ENCODE data around the gene PTGIS. TPM values are rescaled to one million over a fixed set of nuclear protein-coding genes. Genes with fewer than 3 reads are reported as not detected.

Gene PTGIS
- total and polyA plus RNA-seq, 2 donors (not counting 1 experiment from before 2014, with no cell fraction given), result not detected

GRCh38 chr20:49507741-49508434 lies 60.0 kb downstream of the PTGIS start:
- no peaks in the 10 kb centered on the region for H3K79me2 ChIP-seq (ENCODE audit: control insufficient read depth, insufficient read depth, low read length)
- no peaks in the 10 kb centered on the region for H3K36me3 ChIP-seq (replicated peaks in 1 of 2; ENCODE audit: control extremely low read depth in 1 of 2, control insufficient read depth in 1 of 2, extremely low read depth in 1 of 2, insufficient read depth in 2 of 2, low read length in 1 of 2)
- DNase-seq (no peak), ATAC-seq (ENCODE audit: low read depth) (no peak)
- POLR2A ChIA-PET, result no interaction called here
- no peaks in the 10 kb centered on the region for H3K4me1 ChIP-seq (ENCODE audit: control insufficient read depth in 2 of 2, insufficient read depth in 2 of 2, low read length in 2 of 2)
- H3K9me3 Mint-ChIP-seq (ENCODE audit: insufficient read depth), result no peaks in the 10 kb centered on the region
- peak overlapping the region; percentile 50 for H3K27ac Mint-ChIP-seq
- no peak overlapping the region for H3K9ac ChIP-seq (ENCODE audit: low read length)
- no peak overlapping the region for H2AFZ ChIP-seq (ENCODE audit: insufficient read depth, low read depth, low read length, poor library complexity, severe bottlenecking)
- no peak overlapping the region for H3K27ac ChIP-seq (ENCODE audit: low read length in 2 of 2)
- CTCF ChIA-PET, result interaction anchor here (0.6 to 3.0 kb wide), 3 partner anchors 79 to 174 kb away, joined by 3 to 13 read pairs (median 3); no protein-coding TSS in a partner anchor
- H3K4me3 Mint-ChIP-seq, result no peak overlapping the region
- WGBS (ENCODE audit: insufficient coverage), result 82% methylated on average over 21 of the region's 21 CpGs
- no peak overlapping the region for H3K4me3 ChIP-seq (ENCODE audit: control extremely low read depth in 1 of 5, extremely low read depth in 1 of 5, insufficient read depth in 1 of 5, low read depth in 2 of 5, low read length in 4 of 5)
- peaks cover 3% of the 10 kb centered on the region for H3K4me1 Mint-ChIP-seq
- H3K4me2 ChIP-seq (replicated peaks; ENCODE audit: low read depth, low read length, poor library complexity, severe bottlenecking), result no peak overlapping the region
- peaks cover 0 to 24% (median 1%) of the 10 kb centered on the region in 4 experiments for H3K27me3 ChIP-seq (replicated peaks in 1 of 4; ENCODE audit: control extremely low read depth in 1 of 4, control insufficient read depth in 3 of 4, insufficient read depth in 4 of 4, low read length in 3 of 4)
- H4K20me1 ChIP-seq (ENCODE audit: control insufficient read depth, insufficient read depth, low read length, poor library complexity, severe bottlenecking), result no peaks in the 10 kb centered on the region
- intact Hi-C loops (cut with micrococcal nuclease), result no loop called here
- TF ChIP-seq CTCF (IDR thresholded peaks at IDR 0.05) (no peak), EZH2 (IDR thresholded peaks at IDR 0.05; ENCODE audit: borderline replicate concordance, insufficient read depth, low read depth, low read length, poor library complexity, severe bottlenecking) (no peak)
- no peaks in the 10 kb centered on the region for H3K9me3 ChIP-seq (ENCODE audit: control extremely low read depth in 1 of 3, control insufficient read depth in 2 of 3, insufficient read depth in 1 of 3, low read length in 2 of 3)
- peaks cover 54% of the 10 kb centered on the region for H3K27me3 Mint-ChIP-seq

GRCh38 chr20:49505518-49505917 lies 62.4 kb downstream of the PTGIS start:
- no peaks in the 10 kb centered on the region for H3K79me2 ChIP-seq (ENCODE audit: control insufficient read depth, insufficient read depth, low read length)
- no peak overlapping the region for H2AFZ ChIP-seq (ENCODE audit: insufficient read depth, low read depth, low read length, poor library complexity, severe bottlenecking)
- H3K4me3 ChIP-seq (ENCODE audit: control extremely low read depth in 1 of 5, extremely low read depth in 1 of 5, insufficient read depth in 1 of 5, low read depth in 2 of 5, low read length in 4 of 5), result no peak overlapping the region
- H3K9ac ChIP-seq (ENCODE audit: low read length), result no peak overlapping the region
- H3K27ac ChIP-seq (ENCODE audit: low read length in 2 of 2), result no peak overlapping the region
- no peak for ATAC-seq (ENCODE audit: low read depth)
- H3K4me1 ChIP-seq (ENCODE audit: control insufficient read depth in 2 of 2, insufficient read depth in 2 of 2, low read length in 2 of 2), result no peaks in the 10 kb centered on the region
- no peak overlapping the region for H3K4me2 ChIP-seq (replicated peaks; ENCODE audit: low read depth, low read length, poor library complexity, severe bottlenecking)
- no peaks in the 10 kb centered on the region for H4K20me1 ChIP-seq (ENCODE audit: control insufficient read depth, insufficient read depth, low read length, poor library complexity, severe bottlenecking)
- TF ChIP-seq CTCF (IDR thresholded peaks at IDR 0.05) (no peak), EZH2 (IDR thresholded peaks at IDR 0.05; ENCODE audit: borderline replicate concordance, insufficient read depth, low read depth, low read length, poor library complexity, severe bottlenecking) (no peak)
- peaks cover 0 to 4% (median 0%) of the 10 kb centered on the region in 3 donors for H3K9me3 ChIP-seq (ENCODE audit: control extremely low read depth in 1 of 3, control insufficient read depth in 2 of 3, insufficient read depth in 1 of 3, low read length in 2 of 3)
- POLR2A ChIA-PET, result interaction anchor here (0.7 kb wide), 1 partner anchor 43 kb away, joined by 3 read pairs; no protein-coding TSS in a partner anchor
- 3% methylated on average over 9 of the region's 9 CpGs for WGBS (ENCODE audit: insufficient coverage)
- Mint-ChIP-seq H3K27me3 (peaks cover 54% of the 10 kb centered on the region), H3K9me3 (ENCODE audit: insufficient read depth) (no peaks in the 10 kb centered on the region), H3K4me3 (no peak overlapping the region), H3K27ac (no peak overlapping the region), H3K4me1 (peaks cover 3% of the 10 kb centered on the region)
- no peaks in the 10 kb centered on the region for H3K36me3 ChIP-seq (replicated peaks in 1 of 2; ENCODE audit: control extremely low read depth in 1 of 2, control insufficient read depth in 1 of 2, extremely low read depth in 1 of 2, insufficient read depth in 2 of 2, low read length in 1 of 2)
- DNase-seq, result no peak
- intact Hi-C loops (cut with micrococcal nuclease), result no loop called here
- CTCF ChIA-PET, result interaction anchor here (1.7 kb wide), 1 partner anchor 11 kb away, joined by 3 read pairs; no protein-coding TSS in a partner anchor
- H3K27me3 ChIP-seq (replicated peaks in 1 of 4; ENCODE audit: control extremely low read depth in 1 of 4, control insufficient read depth in 3 of 4, insufficient read depth in 4 of 4, low read length in 3 of 4), result peaks cover 0 to 30% (median 1%) of the 10 kb centered on the region in 4 experiments
